GM04503 (cell line): ENCODE measurements around the gene C4orf46.
A peak's percentile ranks its signal among the peaks of the same experiment; 100 is the strongest.
"Not testable (repeated sequence)": the region's sequence is repeated elsewhere in the genome, so short reads cannot be mapped to it uniquely, and the experiment has no call there.

Experiments used
- DNase-seq: peaks from one replicate; pipeline ENCODE4 v3.0.0-alpha.2; 2012; ENCODE audit warnings: low read depth

C4orf46 gene

GRCh38 chr4:158671665-158671914, at the start of gene C4orf46:
C4orf46 (minus strand) TSS chr4:158671887; CDS start chr4:158671801, 86 bp downstream.
- DNase-seq: no peak

GRCh38 chr4:158715802-158716201, 44.1 kb upstream of the C4orf46 start:
- no peak for DNase-seq

- no peak for DNase-seq
Observed at GRCh38 chr4:158714937-158715336, 43.2 kb upstream of the C4orf46 start.

- DNase-seq: not testable (repeated sequence)
Observed at GRCh38 chr4:158712622-158713021, 40.9 kb upstream of the C4orf46 start.

DNA sequence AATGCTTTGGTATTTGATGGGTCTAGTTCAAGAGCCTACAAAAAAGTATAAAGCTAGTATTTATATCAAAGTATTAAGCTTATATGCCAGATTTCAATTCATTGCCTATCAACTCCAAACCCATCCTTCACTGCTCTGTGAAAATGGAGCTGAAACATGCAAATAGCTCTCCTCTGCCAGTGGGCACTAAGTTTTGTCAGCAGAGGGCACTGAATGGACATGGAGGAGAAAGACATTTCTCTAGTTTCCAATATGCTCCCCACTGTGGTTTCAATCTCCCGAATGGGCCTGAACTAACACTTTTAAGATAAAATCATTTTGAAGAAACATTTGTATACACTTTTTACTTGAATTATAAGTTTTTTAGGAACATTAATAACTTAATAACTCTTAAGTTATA, 39.1 kb upstream of the C4orf46 start:
- no peak for DNase-seq

GRCh38 chr4:158704274-158704673, 32.6 kb upstream of the C4orf46 start:
- DNase-seq: no peak

GRCh38 chr4:158688813-158689212, 17.1 kb upstream of the C4orf46 start:
- no peak for DNase-seq

GRCh38 chr4:158682066-158682465, 10.4 kb upstream of the C4orf46 start:
- no peak for DNase-seq

- DNase-seq: no peak
Observed at GRCh38 chr4:158681629-158682028, 9.9 kb upstream of the C4orf46 start.

GRCh38 chr4:158678767-158679166, 7.1 kb upstream of the C4orf46 start:
- DNase-seq: no peak

- DNase-seq: no peak
Observed at GRCh38 chr4:158676076-158676475, 4.4 kb upstream of the C4orf46 start.

DNA sequence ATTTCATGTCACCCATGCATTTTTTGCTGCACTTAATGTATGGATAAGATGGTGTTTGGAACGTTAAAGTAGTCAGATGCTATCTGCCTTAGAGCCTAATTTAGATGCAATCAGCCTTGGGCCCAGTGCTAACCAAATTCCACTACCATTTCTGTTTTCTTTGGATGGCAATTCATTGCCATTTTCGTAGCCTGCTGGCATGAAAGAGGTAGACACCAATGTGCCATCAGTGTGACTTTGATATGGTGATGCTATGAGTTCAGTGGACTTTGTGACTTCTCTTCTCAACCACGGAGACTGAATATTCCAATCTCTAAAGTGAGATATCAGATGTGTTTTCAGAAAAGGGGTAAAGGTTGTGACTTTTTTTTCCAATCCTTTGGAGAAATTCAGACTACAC, 1.9 kb upstream of the C4orf46 start:
- DNase-seq: no peak

- DNase-seq: peak; percentile 97
Observed at GRCh38 chr4:158671915-158672806, 474 bp upstream of the C4orf46 start, which contains the start of gene ETFDH. ETFDH (plus strand) TSS chr4:158672296; CDS start chr4:158672457, 161 bp downstream.

DNA sequence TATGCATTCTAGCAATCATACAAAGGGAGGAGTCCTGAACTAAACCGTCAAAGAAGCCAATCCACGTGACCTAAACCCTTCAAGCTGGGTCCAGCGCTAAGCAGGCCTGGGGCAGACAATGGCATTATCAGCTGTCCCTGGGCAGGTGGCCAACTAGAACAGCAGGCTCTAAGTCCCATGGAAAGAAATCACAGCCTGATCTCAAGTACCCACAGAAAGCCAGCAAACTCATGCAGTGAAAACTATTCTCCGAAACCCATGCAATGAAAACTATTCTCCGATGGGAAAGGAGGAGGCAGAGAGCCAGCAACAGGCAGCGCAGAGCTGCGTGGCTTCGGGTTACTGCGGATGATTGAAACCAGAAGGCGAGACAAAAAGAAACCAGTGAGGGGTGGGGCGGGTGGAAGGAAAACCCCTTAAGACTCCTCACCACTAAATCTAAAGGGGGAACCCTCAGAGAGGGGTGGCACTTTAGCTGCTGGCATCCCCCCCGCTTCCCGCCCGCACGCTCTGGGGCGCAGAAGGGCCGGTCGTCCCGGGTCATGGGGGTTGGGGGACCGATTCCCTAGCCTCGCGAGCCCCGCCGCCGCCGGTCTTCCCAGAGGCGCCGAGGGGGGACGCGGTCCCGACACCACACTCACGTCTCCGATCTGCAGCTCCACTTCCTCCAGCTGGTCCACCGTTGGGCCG, 567 bp downstream of the C4orf46 start:
- peak; percentile 50 for DNase-seq

DNA sequence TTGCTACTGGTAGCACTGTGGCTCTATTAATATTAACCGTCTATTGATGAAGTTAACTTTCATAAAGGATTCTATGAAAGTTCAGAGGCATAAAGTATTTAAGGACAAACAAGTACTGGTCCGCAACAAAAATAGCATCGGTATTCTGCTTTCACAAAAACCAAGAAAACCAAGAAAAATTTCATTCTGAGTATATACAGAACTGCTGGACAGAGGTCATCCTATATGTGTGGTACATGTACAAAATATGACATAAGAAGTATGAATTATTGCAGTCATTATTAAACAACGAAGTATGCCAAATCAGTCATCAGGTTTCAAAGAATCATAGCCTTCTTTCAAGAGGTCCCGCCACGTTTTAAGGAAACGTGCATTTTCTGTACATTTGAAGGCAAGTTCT, 2.4 kb downstream of the C4orf46 start:
- no peak for DNase-seq

DNA sequence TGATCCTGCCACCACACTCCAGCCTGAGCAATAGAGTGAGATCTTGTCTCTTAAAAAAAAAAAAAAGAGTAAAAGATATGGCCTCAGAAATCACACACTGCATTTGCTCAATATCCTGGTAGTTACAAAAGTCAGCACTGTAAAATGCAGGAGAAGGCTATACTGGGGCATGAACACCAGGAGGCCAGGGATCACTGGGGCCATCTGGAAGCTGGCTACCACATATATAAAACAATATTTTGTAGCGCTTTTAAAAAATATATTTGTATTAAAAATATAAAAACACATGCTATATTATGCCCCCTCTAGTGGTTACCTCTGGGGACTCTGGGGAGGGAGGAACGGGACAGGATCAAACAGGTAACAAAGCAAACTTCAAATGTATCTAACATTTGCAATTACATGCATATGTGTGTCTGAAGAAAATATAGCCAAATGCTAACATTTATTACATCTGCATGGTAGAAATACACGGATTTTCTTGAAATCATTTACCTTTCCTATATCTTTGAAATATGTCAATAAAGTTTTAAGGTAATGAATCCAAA, 4.0 kb downstream of the C4orf46 start:
- DNase-seq: no peak

DNA sequence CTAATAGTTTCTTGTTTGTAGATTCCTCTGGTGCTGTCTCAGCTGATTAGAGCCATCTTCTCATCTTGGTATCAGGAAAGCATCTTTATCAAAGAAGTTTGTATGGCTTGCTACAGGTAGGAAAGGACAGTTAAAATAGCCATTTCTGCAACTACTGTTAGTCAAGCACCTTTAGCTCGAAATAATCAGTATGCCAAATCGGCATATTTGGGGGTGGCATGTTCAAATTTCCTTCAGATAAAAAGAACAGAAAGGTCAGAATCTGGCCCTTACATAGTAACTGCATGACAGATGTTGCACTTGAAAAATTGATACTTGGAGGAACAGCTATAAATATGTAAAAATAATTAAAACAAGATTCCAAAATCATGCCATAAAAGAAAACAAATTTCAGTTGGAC, 4.8 kb downstream of the C4orf46 start:
- no peak for DNase-seq

DNA sequence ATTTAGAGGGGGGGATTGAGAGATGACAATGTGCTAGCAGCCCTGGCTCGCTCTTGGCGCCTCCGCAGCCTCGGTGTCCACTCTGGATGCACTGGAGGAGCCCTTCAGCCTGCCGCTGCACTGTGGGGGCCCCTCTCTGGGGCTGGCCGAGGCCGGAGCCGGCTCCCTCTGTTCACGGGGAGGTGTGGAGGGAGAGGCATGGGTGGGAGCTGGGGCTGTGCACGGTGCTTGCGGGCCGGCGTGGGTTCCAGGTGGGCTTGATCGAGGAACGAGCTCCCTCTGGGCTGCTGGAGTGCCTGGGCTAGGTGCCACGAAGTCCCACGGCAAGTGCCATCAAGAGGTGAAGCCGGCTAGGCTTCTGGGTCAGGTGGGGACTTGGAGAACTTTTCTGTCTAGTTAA, 6.9 kb downstream of the C4orf46 start:
- DNase-seq: no peak

DNA sequence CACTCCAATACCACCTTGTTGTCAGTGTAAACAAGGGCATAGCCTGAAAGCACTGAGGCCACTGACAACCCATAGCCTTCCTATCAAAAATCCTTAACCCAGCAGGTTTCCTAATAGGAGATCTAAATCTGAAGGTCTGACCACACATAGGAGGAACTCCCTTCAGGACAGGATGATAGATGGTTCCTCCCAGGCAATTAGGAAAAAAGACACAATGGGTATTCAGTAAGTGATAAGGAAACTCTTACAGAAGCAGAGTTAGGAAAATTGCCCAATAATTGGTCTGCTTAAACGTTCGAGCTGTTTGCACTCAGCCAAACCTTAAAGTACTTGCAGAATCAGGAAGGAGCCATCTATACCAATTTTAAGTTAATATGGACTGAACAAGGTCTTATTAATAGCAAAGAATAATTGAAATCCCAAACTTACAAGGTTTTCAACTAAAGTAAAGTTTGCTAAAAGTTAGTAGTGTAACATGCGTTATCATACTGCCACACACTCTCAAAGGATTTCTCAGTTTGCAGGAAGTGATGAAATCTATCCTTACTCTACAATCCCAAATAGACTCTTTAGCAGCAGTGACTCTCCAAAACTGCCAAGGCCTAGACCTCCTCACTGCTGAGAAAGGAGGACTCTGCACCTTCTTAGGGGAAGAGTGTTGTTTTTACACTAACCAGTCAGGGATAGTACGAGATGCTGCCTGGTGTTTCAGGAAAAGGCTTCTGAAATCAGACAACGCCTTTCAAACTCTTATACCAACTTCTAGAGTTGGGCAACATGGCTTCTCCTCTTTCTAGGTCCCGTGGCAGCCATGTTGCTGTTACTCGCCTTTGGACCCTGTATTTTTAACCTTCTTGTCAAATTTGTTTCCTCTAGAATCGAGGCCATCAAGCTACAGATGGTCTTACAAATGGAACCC, 7.7 kb downstream of the C4orf46 start:
- DNase-seq: not testable (repeated sequence)

GRCh38 chr4:158663255-158663654, 8.4 kb downstream of the C4orf46 start:
- DNase-seq: not testable (repeated sequence)

- DNase-seq: no peak
Observed at GRCh38 chr4:158657291-158657690, 14.4 kb downstream of the C4orf46 start.

GRCh38 chr4:158656439-158656838, 15.2 kb downstream of the C4orf46 start:
- DNase-seq: no peak
